Eye (tissue), 1 donor: Measurements from ENCODE around the gene TSPYL1.
"Not testable (repeated sequence)": the region's sequence is repeated elsewhere in the genome, so short reads cannot be mapped to it uniquely, and the experiment has no call there.

Source experiments
- DNase-seq: peaks from one replicate; pipeline ENCODE4 v3.0.0-alpha.2; 2015

The TSPYL1 gene

GRCh38 chr6:116279232-116280160 lies at the start of gene TSPYL1:
Gene TSPYL1, minus strand, starts transcription at chr6:116279930. Its CDS starts 100 bp downstream, at chr6:116279830.
- DNase-seq: peak; percentile 99

- no peak for DNase-seq
These were observed 49.4 kb upstream of the TSPYL1 start for GRCh38 chr6:116329156-116329555.

- DNase-seq: no peak
These were observed 48.8 kb upstream of the TSPYL1 start for GRCh38 chr6:116328528-116328903.

GRCh38 chr6:116327803-116328527 lies 48.2 kb upstream of the TSPYL1 start:
- DNase-seq: no peak

- DNase-seq: peak; percentile 21
These were observed 47.3 kb upstream of the TSPYL1 start for GRCh38 chr6:116326996-116327395.

GRCh38 chr6:116326181-116326671 lies 46.5 kb upstream of the TSPYL1 start:
- DNase-seq: no peak

GRCh38 chr6:116325634-116326132 lies 46.0 kb upstream of the TSPYL1 start:
- not testable (repeated sequence) for DNase-seq

- no peak for DNase-seq
These were observed 44.1 kb upstream of the TSPYL1 start for GRCh38 chr6:116323863-116324262.

- DNase-seq: not testable (repeated sequence)
These were observed 42.2 kb upstream of the TSPYL1 start for GRCh38 chr6:116321933-116322332.

- no peak for DNase-seq
These were observed 37.2 kb upstream of the TSPYL1 start for GRCh38 chr6:116316772-116317467.

GRCh38 chr6:116314878-116315277 lies 35.1 kb upstream of the TSPYL1 start:
- no peak for DNase-seq

GRCh38 chr6:116314218-116314617 lies 34.5 kb upstream of the TSPYL1 start:
- DNase-seq: no peak

GRCh38 chr6:116313101-116313776 lies 33.5 kb upstream of the TSPYL1 start:
- DNase-seq: no peak

- DNase-seq: no peak
These were observed 29.9 kb upstream of the TSPYL1 start for GRCh38 chr6:116309657-116310056.

GRCh38 chr6:116309001-116309400 lies 29.3 kb upstream of the TSPYL1 start:
- no peak for DNase-seq

- no peak for DNase-seq
These were observed 27.9 kb upstream of the TSPYL1 start for GRCh38 chr6:116307633-116308032.

- no peak for DNase-seq
These were observed 27.3 kb upstream of the TSPYL1 start for GRCh38 chr6:116307001-116307400.

GRCh38 chr6:116304538-116305097 lies 24.9 kb upstream of the TSPYL1 start:
- no peak for DNase-seq

GRCh38 chr6:116301104-116301503 lies 21.4 kb upstream of the TSPYL1 start:
- DNase-seq: no peak

GRCh38 chr6:116300566-116300965 lies 20.8 kb upstream of the TSPYL1 start:
- peak; percentile 58 for DNase-seq

GRCh38 chr6:116298973-116299372 lies 19.2 kb upstream of the TSPYL1 start:
- no peak for DNase-seq

- no peak for DNase-seq
These were observed 18.5 kb upstream of the TSPYL1 start for GRCh38 chr6:116298273-116298672.
